Neural cell (in vitro differentiated cells): ENCODE measurements around the gene ACOT7.

Experiments
- EP300 ChIP-seq: fragments of 450-650 bp; conservative IDR thresholded peaks from 2 replicates; pipeline ENCODE4 v1.6.1; 2014; ENCODE audit warnings: antibody characterized with exemption, mild to moderate bottlenecking, moderate library complexity; ENCODE audit not compliant: poor library complexity, severe bottlenecking
- EZH2 ChIP-seq: fragments of 200-600, 300-800 bp; shearing (Covaris generic), sonication (generic); IDR thresholded peaks from 2 replicates; pipeline ENCODE4 v1.6.1; 2014; ENCODE audit warnings: antibody characterized with exemption, low read length, borderline replicate concordance, mild to moderate bottlenecking; ENCODE audit not compliant: insufficient read depth, poor library complexity, severe bottlenecking
- MXI1 ChIP-seq: fragments of 450-650 bp; conservative IDR thresholded peaks from 2 replicates; pipeline ENCODE4 v1.6.1; 2014; ENCODE audit warnings: antibody characterized with exemption, mild to moderate bottlenecking; ENCODE audit not compliant: poor library complexity, severe bottlenecking
- POLR2AphosphoS5 ChIP-seq: IDR thresholded peaks from 2 replicates; pipeline ENCODE4 v1.6.1; 2012
- TF ChIP-seq, protein P1 (sequence below): fragments of 450-650 bp; IDR thresholded peaks from 2 replicates; pipeline ENCODE4 v1.5.1; 2014; ENCODE audit warnings: antibody characterized with exemption, mild to moderate bottlenecking, moderate library complexity; ENCODE audit not compliant: poor library complexity, severe bottlenecking
- TF ChIP-seq, protein P2 (sequence below): IDR thresholded peaks from 2 replicates; pipeline ENCODE4 v1.6.1; 2012; ENCODE audit warnings: borderline replicate concordance

DNA sequence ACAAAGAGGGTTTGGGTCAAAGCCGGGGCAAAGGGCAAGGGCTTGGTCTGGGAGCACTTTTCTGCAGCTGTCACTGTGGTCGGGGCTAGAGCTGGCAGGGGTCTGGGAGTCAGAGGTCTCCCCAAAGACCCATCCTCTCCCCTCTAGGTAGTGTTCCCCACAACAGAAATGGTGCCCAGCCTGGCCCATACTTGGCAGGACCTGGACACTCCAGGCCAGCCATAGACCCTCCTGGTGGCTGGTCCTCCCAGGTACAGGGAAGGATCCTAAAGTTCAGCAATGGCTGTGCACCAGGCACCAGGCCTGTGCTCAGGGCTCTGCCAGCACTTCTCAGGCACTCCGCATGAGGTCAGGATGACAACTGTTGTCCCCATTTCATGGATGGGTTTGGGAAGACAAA lies 42.0 kb upstream of the ACOT7 start:
- TF ChIP-seq, protein P1, sequence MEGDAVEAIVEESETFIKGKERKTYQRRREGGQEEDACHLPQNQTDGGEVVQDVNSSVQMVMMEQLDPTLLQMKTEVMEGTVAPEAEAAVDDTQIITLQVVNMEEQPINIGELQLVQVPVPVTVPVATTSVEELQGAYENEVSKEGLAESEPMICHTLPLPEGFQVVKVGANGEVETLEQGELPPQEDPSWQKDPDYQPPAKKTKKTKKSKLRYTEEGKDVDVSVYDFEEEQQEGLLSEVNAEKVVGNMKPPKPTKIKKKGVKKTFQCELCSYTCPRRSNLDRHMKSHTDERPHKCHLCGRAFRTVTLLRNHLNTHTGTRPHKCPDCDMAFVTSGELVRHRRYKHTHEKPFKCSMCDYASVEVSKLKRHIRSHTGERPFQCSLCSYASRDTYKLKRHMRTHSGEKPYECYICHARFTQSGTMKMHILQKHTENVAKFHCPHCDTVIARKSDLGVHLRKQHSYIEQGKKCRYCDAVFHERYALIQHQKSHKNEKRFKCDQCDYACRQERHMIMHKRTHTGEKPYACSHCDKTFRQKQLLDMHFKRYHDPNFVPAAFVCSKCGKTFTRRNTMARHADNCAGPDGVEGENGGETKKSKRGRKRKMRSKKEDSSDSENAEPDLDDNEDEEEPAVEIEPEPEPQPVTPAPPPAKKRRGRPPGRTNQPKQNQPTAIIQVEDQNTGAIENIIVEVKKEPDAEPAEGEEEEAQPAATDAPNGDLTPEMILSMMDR = no peak
- TF ChIP-seq EP300 = no peak
- no peak for TF ChIP-seq MXI1
- TF ChIP-seq, protein P2, sequence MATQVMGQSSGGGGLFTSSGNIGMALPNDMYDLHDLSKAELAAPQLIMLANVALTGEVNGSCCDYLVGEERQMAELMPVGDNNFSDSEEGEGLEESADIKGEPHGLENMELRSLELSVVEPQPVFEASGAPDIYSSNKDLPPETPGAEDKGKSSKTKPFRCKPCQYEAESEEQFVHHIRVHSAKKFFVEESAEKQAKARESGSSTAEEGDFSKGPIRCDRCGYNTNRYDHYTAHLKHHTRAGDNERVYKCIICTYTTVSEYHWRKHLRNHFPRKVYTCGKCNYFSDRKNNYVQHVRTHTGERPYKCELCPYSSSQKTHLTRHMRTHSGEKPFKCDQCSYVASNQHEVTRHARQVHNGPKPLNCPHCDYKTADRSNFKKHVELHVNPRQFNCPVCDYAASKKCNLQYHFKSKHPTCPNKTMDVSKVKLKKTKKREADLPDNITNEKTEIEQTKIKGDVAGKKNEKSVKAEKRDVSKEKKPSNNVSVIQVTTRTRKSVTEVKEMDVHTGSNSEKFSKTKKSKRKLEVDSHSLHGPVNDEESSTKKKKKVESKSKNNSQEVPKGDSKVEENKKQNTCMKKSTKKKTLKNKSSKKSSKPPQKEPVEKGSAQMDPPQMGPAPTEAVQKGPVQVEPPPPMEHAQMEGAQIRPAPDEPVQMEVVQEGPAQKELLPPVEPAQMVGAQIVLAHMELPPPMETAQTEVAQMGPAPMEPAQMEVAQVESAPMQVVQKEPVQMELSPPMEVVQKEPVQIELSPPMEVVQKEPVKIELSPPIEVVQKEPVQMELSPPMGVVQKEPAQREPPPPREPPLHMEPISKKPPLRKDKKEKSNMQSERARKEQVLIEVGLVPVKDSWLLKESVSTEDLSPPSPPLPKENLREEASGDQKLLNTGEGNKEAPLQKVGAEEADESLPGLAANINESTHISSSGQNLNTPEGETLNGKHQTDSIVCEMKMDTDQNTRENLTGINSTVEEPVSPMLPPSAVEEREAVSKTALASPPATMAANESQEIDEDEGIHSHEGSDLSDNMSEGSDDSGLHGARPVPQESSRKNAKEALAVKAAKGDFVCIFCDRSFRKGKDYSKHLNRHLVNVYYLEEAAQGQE = no peak
- TF ChIP-seq EZH2 = no peak
- TF ChIP-seq POLR2AphosphoS5 = no peak
